A549 (cell line): ENCODE data around the gene TMEM165.

Experiments used
- CTCF ChIP-seq: fragments of >200 bp; sonication (Bioruptor Twin); formaldehyde crosslinking; IDR thresholded peaks from 3 replicates; pipeline ENCODE4 v1.5.1; 2016
- PHF8 ChIP-seq: fragments of 200-600 bp; sonication (generic); IDR thresholded peaks from 2 replicates; pipeline ENCODE4 v1.6.1; 2016; ENCODE audit warnings: low read depth, mild to moderate bottlenecking, antibody characterized with exemption, moderate library complexity, borderline replicate concordance
- POLR2A ChIP-seq: IDR thresholded peaks from 2 replicates; pipeline ENCODE4 v1.6.1; 2012; ENCODE audit warnings: mild to moderate bottlenecking, low read length
- REST ChIP-seq: fragments of 200-600 bp; sonication (generic); IDR thresholded peaks from 2 replicates; pipeline ENCODE4 v1.6.1; 2016; ENCODE audit warnings: antibody characterized with exemption, mild to moderate bottlenecking, moderate library complexity

GRCh38 chr4:55445921-55446577, 50.3 kb downstream of the TMEM165 start:
- TF ChIP-seq CTCF (no peak), PHF8 (no peak), REST (no peak), POLR2A (no peak)
